Measurements from ENCODE around the gene GNAT2.

Gene GNAT2

DNA sequence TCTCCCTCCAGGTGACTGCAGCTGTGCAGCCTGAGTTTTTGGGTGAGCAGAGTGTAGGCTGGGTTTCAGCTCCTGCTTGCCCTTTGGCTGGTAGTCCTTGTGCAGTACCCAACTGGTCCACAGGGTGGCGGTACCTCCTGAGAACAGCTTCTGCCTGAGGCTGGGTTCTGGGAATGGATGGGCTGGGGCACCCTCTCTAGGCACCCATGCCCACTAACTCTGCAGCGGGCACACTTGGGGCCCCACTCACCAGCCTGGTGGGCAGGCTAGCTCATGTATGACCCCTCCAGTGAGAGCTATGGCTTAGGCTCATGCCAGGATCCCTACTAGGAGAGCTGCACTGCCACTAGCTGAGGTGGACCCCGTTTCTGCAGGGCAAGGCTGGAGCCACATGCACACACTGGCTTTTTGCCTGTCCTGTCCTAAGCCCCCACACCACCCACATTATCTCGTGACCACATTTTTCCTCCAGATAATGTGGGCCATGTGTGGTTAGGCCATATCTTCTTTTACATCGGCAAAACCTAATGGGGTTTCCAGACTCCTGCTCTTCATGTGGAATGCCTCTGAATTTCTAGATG is 21.0 kb upstream of the GNAT2 start:
- DNase-seq (ENCODE audit: insufficient read length) = no peak
- peak; percentile 91 for FAIRE-seq
- TF ChIP-seq POLR2A (IDR thresholded peaks at IDR 0.05; ENCODE audit: low read depth, low read length) (no peak), TAF1 (IDR thresholded peaks at IDR 0.05; ENCODE audit: borderline replicate concordance, low read depth, low read length) (no peak), POLR2AphosphoS5 (IDR thresholded peaks at IDR 0.05; ENCODE audit: low read depth, low read length) (no peak)

DNA sequence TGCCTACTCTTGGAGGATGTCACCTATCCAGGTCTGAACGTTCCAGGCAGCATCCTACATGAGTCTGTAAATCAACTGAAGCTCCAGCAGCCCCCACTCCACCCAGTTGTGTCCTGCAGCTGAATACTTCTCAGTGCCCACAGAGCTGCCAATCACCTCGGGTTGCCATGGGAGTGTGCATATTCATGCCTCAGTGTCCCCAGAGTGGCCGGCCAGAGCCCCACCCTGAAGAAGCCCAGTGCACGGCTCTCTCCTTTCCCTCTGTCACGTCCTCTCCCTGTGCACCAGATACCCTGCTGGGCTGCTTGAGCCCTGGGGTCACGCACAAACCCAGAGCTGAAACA is 20.4 kb upstream of the GNAT2 start:
- TF ChIP-seq TAF1 (IDR thresholded peaks at IDR 0.05; ENCODE audit: borderline replicate concordance, low read depth, low read length) (no peak), POLR2AphosphoS5 (IDR thresholded peaks at IDR 0.05; ENCODE audit: low read depth, low read length) (no peak), POLR2A (IDR thresholded peaks at IDR 0.05; ENCODE audit: low read depth, low read length) (no peak)
- DNase-seq (ENCODE audit: insufficient read length) (no peak), FAIRE-seq (no peak)

DNA sequence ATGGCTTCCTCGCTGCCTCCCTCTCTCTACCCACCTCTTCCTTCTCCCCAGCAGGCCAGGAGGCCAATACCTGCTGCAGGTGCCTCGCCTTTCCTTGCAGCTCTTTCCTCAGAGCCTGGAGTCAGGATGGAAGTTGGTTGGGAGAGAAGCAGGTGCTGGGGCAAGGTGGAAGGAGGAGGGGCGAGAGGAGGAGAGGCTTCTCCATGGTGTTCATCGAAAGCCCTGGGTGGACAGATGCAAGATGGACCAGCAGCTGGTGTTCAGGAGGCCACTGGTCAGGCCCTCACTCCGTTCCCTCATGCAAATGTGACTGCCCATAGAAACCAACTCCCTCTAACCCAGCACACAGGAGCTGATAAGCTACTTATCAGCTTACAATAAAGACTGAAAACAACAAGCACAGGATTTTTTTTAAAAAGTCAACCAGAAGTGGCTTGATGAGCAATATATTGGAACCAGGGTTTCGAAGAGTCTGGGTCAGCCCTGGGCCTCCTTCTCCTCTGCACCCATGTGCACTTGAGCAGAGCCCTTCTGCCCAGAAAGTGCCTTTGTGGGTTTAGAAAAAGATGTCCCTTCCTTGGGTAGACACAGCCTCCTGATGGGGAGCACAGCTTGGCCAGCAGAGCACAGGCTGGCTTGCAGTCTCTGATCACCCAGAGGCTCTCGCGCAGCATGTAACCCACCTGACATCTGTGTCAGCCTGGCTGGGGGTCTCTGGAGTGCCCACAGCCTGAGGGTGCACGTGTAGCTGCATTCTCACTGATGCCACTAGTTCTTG is 19.8 kb upstream of the GNAT2 start:
- DNase-seq (ENCODE audit: insufficient read length) = no peak
- TF ChIP-seq TAF1 (IDR thresholded peaks at IDR 0.05; ENCODE audit: borderline replicate concordance, low read depth, low read length) = no peak
- no peak for TF ChIP-seq POLR2AphosphoS5 (IDR thresholded peaks at IDR 0.05; ENCODE audit: low read depth, low read length)
- TF ChIP-seq POLR2A (IDR thresholded peaks at IDR 0.05; ENCODE audit: low read depth, low read length) = no peak
- FAIRE-seq = no peak

DNA sequence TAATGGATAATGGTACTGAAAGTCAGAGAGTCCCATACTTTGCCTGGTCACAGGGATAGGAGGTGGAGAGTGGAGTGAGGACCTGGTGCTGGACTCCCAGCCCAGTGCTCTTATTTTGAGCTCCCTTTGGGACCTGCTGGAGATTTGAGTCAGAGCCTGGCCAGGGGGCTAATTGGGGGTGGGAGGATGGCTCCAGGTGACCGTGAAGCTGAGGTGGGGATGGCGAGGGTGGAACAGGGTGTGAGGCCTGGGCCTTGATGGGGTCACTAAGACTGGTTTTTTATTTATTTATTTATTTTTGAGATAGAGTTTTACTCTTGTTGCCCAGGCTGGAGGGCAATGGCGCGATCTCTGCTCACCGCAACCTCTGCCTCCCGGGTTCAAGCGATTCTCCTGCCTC is 18.0 kb upstream of the GNAT2 start:
- no peak for FAIRE-seq
- no peak for DNase-seq (ENCODE audit: insufficient read length)
- no peak for TF ChIP-seq POLR2A (IDR thresholded peaks at IDR 0.05; ENCODE audit: low read depth, low read length)
- TF ChIP-seq TAF1 (IDR thresholded peaks at IDR 0.05; ENCODE audit: borderline replicate concordance, low read depth, low read length) = no peak
- no peak for TF ChIP-seq POLR2AphosphoS5 (IDR thresholded peaks at IDR 0.05; ENCODE audit: low read depth, low read length)

DNA sequence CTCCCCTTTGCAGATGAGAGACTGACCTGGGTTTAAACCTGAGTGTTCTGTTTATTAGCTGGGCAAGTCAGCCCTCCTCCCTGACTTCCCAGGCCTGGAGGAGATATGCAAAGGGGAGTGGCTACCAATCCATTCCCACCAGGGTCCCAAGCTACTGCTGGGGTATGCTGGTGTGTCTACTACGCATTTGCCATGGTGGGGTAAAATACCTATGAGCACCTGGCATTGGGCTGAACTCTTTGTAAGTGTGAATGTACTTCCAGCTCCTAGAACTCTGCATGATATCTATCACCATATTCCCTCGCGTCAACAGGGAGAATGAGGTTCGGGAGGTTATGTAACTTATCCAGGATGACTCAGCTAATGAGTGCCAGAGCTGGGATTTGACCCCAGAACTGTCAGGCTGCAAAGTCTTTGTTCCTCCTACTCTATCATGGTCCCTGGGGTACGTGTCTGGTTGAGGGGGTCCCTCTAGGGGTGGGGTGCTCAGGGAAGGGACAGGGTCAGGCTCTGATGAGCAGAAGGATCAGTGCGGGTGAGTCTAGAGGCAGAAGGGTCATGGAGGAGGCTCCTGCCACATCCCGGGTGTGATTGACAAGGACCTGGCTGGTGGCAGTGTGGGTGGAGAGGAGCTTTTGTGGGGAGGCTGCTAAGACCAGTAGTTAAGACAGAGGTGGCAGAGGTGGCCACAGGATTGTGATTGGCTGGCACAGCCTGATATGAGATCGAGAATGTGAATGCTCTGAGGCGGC is 17.0 kb upstream of the GNAT2 start:
- no peak for DNase-seq (ENCODE audit: insufficient read length)
- FAIRE-seq = no peak
- TF ChIP-seq POLR2A (IDR thresholded peaks at IDR 0.05; ENCODE audit: low read depth, low read length) = no peak
- TF ChIP-seq TAF1 (IDR thresholded peaks at IDR 0.05; ENCODE audit: borderline replicate concordance, low read depth, low read length) = no peak
- TF ChIP-seq POLR2AphosphoS5 (IDR thresholded peaks at IDR 0.05; ENCODE audit: low read depth, low read length) = no peak

DNA sequence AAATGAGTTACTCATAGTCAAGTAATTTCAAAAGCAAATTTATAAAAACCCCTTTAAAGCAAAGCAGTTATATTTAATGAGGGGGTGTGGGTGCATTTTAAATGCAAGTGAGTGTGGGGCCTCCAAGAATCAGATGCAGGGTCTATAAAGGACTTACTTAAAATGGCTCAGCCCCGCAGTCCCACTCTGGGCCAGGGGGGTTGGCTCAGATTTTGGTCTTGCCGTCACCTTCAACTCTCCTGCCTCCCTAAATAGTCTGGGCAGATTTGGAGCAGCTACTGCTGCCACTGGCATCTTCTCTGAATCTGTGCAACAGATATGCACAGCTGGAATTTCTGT is 16.4 kb upstream of the GNAT2 start:
- TF ChIP-seq TAF1 (IDR thresholded peaks at IDR 0.05; ENCODE audit: borderline replicate concordance, low read depth, low read length) (no peak), POLR2A (IDR thresholded peaks at IDR 0.05; ENCODE audit: low read depth, low read length) (no peak)
- DNase-seq (ENCODE audit: insufficient read length) = no peak
- no peak for FAIRE-seq

DNA sequence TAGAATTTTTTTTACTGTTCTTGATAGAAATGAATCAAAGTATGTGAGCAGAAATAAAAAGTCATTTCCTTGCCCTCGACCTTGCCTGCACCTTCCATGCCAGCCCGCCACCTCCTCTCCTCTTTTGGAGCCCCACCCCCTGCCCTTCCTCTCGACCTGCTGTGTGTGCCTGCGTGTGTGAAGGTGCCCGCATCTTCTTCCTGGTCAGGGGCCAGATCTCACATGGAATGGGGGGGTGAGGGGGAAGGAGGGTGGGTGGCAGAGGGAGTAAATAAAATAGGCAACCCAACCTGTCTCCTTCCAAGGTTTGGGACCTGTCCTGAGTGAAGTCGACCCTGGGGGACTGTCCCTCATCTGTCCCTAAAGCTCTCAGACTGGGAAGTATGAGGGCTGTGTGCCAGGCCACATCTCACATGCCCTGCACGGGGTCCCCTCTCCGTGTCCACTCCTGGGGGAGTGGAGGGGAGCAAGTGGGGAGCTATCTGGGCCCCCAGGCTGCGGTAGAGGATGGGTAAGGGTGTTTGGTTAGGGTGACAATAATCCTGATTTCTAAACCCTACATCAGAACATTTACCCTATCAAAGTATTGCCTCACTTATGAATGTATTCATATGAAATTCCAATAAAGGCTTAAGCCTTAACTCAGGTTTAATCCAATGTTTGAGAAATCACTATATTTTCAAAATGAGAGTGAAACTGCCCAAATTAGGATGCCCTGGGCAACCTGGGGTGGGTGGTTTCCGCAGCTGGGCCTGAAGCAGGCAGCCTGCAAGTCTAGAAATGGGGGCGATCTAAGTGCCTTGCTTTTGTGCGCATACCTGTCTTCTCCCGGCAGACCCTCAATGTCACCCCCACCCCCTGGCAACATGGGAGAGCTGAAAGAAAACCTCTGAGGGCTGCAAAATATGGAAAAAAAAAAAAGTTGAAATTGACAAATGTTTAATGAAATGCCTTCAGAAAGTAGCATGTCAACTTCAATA is 15.6 kb upstream of the GNAT2 start:
- DNase-seq (ENCODE audit: insufficient read length) (no peak), FAIRE-seq (peak; percentile 40)
- TF ChIP-seq POLR2AphosphoS5 (IDR thresholded peaks at IDR 0.05; ENCODE audit: low read depth, low read length) (no peak), TAF1 (IDR thresholded peaks at IDR 0.05; ENCODE audit: borderline replicate concordance, low read depth, low read length) (no peak), POLR2A (IDR thresholded peaks at IDR 0.05; ENCODE audit: low read depth, low read length) (no peak)

DNA sequence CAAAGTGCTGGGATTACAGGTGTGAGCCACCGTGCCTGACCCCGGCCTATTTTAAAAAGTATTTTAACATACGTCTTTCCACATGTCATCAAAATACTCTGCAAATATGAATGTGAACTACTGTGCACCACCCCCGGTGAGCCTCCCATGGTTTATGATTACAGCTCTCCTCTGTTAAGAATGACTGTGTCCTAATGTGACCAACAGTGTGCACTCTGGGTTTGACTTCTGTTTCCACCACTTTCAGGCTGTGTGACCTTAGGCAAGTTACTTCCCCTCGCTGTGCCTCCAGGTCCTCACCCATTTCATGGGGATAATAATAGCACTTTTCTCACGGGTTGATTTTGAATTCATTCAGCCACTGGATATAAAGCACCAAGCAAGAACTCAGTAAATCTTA is 14.9 kb upstream of the GNAT2 start:
- FAIRE-seq = peak; percentile 74
- TF ChIP-seq POLR2A (IDR thresholded peaks at IDR 0.05; ENCODE audit: low read depth, low read length) (no peak), TAF1 (IDR thresholded peaks at IDR 0.05; ENCODE audit: borderline replicate concordance, low read depth, low read length) (no peak), POLR2AphosphoS5 (IDR thresholded peaks at IDR 0.05; ENCODE audit: low read depth, low read length) (no peak)
- DNase-seq (ENCODE audit: insufficient read length) = no peak

DNA sequence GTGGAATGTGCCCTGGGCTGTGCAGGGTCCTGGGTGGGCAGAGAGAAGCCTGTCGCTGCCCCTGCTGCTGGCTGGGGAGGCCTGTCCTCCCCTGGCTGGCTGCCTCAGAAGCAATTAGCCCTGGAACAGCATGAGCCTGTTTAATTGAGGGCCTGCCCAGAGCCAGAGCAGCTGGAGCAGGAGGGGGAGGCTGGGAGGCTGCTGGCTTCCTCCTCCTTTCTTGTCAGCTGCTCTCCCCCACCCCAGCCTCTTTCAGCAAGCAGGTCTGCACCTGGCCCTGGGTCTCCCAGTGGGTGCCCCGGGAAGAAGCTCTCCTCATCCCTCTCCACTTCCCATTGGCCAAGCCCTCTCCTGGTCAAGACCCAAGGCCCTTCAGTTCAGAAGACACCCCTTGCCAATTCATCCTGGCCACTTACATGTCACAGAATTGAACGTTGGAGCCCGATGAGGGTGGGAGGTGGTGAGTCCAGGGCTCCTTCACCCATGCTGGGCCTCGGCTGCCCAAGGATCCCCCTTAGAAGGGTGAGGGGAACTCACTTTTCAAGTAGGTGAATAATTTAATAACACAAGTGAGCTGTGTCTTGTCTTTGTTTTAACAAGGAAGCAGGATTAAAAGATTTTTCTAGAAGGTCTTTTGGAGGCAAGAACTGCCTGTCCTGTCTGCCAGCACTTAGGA is 13.4 kb upstream of the GNAT2 start:
- FAIRE-seq (no peak), DNase-seq (ENCODE audit: insufficient read length) (no peak)
- TF ChIP-seq TAF1 (IDR thresholded peaks at IDR 0.05; ENCODE audit: borderline replicate concordance, low read depth, low read length) = no peak
- TF ChIP-seq POLR2AphosphoS5 (IDR thresholded peaks at IDR 0.05; ENCODE audit: low read depth, low read length) = no peak
- no peak; the same call in 1 of the 2 replicates for TF ChIP-seq POLR2A (IDR thresholded peaks at IDR 0.05; ENCODE audit: low read depth, low read length)
